NCI-H2081 (cell line): ENCODE results near the gene PLEKHM3.

ENCODE experiments used
- DNase-seq, 2 experiments: peaks; one replicate each; lab custom pipeline; 2025; lab: John Stamatoyannopoulos, UW

The PLEKHM3 gene

DNA sequence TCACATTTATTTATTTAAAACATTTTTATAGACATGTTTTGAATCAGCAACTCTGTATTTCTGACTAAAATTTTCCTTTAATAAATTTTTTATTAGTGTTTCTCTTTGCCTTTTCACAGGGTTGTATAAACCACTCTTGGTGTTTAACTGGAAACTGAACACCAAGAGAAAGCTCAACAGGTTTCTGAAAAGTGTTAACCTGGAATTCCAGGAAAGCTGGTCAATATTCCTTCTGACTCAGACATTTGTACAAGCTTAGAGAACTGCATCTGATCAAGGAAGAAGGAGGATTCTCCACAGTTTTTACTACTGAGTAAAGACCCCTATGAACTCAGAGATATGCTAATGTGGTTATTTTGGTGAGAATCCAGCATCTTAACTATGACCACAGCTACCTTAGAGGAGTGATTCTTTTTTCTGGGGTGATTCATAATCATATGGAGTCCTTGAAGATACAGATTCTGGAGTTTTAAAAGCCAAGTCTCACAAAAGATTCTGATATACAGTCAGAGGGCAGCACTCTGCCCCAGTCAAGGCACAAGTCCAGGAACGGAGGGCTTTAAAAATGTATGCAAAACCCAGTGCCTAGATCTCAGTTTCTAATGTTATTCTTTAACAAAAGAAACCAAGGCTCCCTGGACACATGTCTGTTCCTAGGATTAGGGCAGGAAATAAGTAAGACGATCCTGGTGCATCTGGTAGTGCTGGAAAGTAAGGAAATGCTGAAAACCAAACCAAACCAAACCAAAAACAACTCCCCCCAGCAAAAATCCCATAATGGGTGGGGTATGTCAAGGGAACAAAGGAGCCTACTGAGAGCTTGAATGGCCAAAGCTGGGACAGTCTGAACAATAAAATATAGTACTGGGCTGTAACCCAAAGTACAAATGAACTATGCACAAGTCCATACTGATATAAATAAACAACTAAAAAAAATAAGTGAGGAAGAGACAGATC lies 170.6 kb downstream of the PLEKHM3 start:
- no peak for DNase-seq

DNA sequence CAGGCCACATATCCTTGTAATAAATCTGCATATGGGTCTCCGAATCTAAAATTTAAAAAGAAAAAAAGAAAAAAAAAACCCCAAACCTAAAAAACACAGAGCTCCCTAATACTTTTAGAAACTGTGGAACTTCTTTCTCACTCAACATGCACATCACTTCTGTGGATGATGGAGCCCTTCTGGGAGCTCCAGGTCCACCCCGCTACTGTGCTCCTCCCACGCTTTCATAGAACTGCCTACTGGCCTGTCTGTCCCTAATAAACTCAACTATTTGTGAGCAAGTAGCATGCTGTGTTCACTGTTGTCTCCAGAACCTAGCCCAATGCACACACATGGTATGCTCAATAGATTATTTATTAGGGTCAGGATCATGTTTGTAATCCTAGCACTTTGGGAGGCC lies 172.5 kb downstream of the PLEKHM3 start:
- no peak for DNase-seq

DNA sequence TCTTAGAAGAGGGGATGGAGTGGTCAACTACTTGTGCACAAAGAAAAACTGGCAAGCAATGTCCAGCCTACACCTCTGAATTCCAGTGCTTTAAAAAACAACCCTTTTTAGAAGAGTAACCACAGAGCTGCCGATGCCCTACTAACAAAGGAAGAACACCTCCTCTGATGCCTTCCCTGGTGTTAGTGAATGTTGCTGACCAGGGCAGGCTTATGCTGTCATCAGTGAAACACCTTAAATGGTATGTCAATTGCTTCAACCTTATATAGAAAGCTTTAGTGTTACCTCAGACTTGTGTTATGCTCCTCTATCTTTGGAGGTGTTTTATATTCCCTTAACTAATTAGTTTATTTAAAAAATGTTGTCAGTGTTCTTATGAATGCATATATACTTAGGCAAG lies 175.9 kb downstream of the PLEKHM3 start:
- DNase-seq = no peak

GRCh38 chr2:207848545-207848928 lies 176.8 kb downstream of the PLEKHM3 start:
- DNase-seq = no peak

GRCh38 chr2:207847807-207848544 lies 177.4 kb downstream of the PLEKHM3 start:
- DNase-seq = peak; percentile 92 to 98

DNA sequence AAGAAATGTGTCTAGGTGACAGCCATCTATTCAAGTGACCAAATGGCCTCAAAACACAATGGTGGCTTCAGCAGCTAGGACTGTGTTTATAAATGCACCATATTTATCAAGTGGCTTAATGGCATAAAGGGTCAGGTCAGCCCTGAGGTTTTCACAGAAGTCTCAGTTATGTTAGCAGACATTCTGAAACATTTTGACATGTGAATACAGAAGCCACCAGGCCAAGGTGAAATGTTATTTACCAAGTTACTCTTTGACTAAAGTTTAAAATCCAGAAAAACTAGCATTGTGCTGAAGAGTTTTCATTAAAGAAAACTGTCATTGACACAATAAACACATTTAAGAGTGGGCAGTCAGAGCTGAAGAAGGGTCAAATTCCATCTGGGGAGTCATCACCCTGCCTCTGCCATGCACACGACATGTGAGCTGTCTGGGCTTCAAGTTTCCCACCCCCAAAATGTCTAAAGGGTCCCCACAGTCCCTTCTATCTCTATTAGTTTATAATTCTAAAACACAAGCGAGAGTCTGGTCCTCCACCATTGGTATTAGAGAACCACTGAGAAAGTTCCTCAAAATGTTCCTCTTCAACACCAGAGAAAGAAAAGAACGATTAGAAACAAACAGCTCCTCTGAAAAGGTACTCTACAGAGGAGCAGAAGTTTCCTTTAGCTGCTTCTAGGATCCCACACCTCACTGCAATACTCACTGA lies 178.1 kb downstream of the PLEKHM3 start:
- no peak for DNase-seq

- peak in 1 of 2 experiments; percentile 7 for DNase-seq
These were observed 180.0 kb downstream of the PLEKHM3 start for GRCh38 chr2:207845202-207845864.

- no peak for DNase-seq
These were observed 180.7 kb downstream of the PLEKHM3 start for GRCh38 chr2:207844648-207845047.

DNA sequence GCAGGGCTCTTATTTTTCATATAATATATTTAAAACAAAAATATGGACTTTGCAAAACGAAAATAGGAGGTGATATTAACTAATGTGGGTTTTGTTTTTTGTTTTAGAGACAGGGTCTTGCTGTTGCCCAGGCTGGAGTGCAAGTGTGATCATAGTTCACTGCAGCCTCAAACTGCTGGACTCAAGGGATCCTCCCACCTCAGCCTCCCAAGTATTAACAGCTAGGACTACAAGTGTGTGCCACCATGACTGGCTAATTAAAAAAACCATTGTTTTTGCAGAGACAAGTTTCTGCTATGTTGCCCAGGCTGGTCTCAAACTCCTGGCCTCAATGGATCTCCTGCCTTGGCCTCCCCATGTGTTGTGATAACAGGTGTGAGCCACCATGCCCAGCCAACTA lies 185.2 kb downstream of the PLEKHM3 start:
- DNase-seq = no peak

DNA sequence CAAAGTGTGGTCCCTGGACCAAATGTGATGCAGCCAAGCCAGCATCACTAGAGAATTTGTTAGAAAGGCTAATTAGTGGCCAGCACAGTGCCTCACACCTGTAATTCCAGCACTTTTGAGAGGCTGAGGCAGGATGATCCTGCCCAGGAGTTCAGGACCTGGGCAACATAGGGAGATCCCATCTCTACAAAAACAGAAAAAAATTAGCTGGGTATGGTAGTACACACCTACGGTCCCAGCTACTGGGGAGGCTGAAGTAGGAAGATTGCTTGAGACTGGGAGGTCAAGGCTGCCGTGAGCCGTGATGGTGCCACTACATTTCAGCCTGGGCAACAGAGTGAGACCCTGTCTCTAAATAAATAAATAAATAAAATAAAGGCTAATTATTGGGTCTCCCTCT lies 185.8 kb downstream of the PLEKHM3 start:
- no peak for DNase-seq

DNA sequence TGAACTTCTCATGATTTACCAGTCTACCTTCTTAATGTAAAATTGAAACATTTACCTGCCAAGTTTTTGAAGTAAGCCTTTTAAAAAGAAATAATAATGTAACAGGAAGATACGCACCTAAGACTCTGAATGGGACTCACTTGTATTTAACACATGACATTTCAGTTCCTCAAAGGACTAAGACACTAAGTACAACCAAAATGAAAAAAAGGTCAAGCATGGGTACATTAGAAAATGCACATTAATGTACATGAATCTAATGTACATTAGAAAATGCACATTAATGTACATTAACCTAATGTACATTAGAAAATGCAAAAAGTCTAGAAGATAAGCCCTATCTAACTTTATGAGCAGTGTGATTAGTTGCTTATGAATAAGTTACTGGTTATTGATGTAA lies 186.3 kb downstream of the PLEKHM3 start:
- DNase-seq = no peak

- DNase-seq = no peak
These were observed 188.7 kb downstream of the PLEKHM3 start for GRCh38 chr2:207836521-207837133.

DNA sequence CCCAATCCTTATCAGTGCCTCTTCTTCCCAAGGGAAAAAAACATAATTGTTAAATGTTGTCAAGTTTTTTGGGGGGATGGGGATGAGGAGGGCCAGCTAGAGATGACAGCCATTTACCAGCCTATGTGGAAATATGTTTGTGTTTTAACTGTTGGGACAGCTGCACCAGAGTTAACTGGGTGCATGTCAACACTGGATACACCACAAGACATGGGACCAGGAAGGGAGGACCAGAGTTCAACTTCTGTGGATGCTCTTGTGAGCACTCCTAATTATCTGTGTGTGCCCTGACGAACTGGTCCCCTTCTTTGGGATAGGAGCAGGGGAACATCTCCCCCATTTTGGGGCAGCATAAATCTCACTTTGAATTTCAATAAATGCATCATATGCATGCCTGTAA lies 189.5 kb downstream of the PLEKHM3 start:
- DNase-seq = no peak

GRCh38 chr2:207833251-207833751 lies 192.0 kb downstream of the PLEKHM3 start:
- DNase-seq = no peak

DNA sequence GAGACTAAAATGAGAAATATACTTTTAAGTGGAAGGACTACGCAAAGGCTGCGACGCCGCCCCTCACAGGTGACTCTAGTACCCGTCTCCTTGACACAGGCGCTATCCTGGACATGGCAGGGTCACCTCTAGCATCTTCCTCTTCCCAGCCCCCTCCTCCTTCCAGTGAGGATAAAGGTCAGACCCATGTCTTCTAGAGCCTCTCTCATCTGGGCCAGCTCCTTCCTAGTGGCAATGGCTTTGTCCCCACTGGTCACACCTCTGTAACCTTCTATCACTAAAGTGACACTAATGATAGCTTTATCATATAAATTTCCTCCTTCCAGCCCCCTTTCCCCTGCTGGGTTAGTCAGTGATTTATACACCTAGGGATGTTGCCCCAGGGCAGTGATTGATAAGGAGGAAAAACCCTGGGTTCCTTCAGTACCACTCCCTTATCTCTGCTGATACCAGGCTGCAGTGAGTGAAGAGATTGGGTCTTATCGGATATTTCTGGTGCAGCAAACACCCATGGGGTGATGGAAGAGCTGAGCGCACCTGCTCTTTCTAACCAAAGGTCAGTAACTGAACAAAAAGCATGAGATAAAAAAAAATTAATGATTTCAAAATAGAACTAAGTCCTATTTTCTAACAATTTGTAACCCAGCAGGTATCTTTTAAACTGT lies 193.6 kb downstream of the PLEKHM3 start:
- DNase-seq = no peak

DNA sequence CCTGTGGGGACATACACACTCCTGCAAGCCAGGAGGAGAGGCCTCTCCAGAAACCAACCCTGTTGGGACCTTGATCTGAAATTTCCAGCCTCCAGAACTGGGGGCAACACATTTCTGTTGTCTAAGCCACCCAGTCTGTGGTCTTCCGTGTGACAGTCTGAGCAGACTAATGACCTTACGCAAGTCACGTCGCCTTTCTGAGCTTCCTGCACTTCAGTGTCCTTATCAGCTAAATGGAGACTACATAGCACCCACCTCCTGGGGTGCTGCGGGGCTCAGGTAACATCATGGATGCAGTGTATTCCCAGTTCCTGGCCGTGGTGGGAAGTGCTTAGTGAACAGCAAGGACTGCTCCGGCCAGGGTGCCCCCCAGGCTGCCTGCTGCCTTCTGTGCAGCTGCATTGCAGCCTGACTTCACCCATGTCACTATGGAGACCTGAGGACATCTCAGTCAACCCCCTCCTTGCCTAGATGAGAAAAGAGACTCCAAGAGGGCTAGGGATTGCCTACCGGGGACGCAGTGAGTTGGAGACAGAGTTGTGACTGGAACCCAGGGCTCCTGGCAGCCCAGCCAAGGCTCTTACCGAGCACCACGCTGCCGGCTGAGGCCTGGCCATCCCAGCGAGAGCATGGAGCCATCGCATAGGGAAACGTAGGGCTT lies 194.4 kb downstream of the PLEKHM3 start:
- no peak for DNase-seq

GRCh38 chr2:207828361-207829057 lies 196.8 kb downstream of the PLEKHM3 start:
- DNase-seq = peak; percentile 24 to 60

DNA sequence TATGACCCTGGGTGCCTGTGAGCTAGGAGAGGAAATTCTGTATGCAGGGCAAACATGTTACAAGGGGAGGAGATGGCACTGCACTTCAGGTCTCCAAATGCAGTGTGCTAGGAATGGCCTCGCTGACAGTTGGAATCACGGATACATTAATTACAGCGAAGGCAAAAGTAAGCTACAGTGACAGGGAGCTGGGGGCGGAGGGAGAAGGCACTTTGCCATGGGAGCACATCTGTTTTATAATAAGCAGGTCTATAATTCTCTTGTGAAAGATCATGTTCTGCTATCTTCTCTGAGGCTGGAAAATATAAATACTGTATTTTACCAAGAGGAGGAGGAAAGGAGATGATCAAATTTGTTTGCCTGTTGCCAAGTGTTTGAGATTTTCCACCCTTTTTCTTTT lies 199.3 kb downstream of the PLEKHM3 start:
- DNase-seq = no peak
